OCI-M2 (cell line): ENCODE data around the gene ZNF493.

Experiments
- DNase-seq: peaks from one replicate; lab custom pipeline; 2025; ENCODE audit not compliant: unreplicated experiment; lab: John Stamatoyannopoulos, UW

ZNF493 gene

GRCh38 chr19:21462540-21462939, 65.6 kb downstream of the ZNF493 start:
- no peak for DNase-seq

GRCh38 chr19:21463449-21464105, 66.6 kb downstream of the ZNF493 start:
- DNase-seq: no peak

DNA sequence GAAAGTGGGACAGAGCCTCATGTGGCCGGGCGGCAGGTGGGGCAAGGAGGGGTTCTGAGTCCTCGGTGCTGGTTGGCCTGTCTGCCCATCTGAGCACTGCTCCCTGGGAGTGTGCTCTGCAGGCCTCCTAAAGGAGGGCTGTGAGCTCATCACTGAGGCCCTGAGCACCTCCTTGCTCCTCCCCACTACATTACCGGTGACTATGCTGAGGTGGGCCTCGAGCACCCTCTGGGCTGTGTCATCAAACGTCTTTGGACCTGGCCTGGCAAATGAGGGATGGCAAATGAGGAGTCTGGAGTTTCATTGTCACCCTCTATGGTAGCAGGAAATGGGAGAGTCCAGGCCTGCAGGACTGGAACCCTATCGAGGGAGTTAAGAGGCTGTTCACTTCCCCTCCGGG, 69.7 kb downstream of the ZNF493 start:
- DNase-seq: no peak

- no peak for DNase-seq
Measured at GRCh38 chr19:21468791-21469190, 71.9 kb downstream of the ZNF493 start.

DNA sequence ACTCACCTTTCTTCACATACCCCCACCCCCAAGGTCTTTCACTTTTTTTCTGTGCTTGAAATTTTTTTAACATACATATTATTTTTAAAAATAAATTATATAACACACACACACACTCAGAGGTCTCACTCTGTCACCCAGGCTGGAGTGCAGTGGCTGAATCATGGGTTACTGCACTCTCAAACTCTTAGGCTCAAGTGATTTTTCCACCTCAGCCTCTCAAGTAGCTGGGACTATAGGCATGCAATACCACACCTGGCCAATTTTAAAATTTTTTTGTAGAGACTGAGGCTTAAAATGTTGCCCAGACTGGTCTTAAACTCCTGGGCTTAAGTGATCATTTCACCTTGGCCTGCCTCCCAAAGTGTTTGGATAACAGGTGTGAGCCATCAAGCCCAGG, 75.6 kb downstream of the ZNF493 start:
- no peak for DNase-seq

DNA sequence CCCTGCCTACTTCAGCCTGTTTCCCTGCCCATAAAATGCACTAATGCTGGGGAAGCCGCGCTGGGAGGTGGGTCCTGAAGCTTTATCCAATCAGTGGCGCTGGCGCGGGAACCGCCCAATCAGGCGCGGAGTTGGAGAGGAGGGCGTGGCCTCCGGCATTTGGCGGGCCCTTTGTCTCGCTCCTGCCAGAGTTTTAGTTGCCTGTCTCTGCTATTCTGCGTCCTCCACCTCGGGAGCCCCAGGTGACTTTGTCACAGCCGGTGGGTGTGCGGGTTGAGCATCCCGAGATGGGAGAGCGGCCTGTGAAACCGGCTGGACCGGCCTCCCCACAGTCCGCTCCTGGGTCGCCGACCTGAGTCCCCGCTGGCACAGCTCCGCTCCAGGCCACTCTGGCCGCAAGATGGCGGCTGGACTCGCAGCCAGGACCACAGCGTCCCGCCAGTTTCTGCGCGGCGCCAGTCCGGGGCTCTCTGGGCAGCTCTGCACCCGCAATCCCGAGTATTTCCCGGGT, 77.8 kb downstream of the ZNF493 start:
- DNase-seq: no peak
